Lung (tissue), 13 donors: Measurements from ENCODE around the gene POU1F1. TPM values are rescaled to one million over a fixed set of nuclear protein-coding genes. Genes with fewer than 3 reads are reported as not detected.

ENCODE experiments used
- ATAC-seq: fragments of 200-7000 bp; cut with Tn5 transposase; one replicate; pipeline ENCODE4 v1.9.1; 2020; ENCODE audit warnings: moderate number of reproducible peaks; ENCODE audit not compliant: insufficient read depth, low FRiP score
- DNase-seq, 3 donors: peaks; one replicate each; pipeline ENCODE4 v3.0.0-alpha.2; 2013 to 2017
- H3K27ac ChIP-seq, 2 donors: one replicate each; pipeline ENCODE4 v1.5.1; 2013; ENCODE audit warnings: mild to moderate bottlenecking in 2 of 2, moderate library complexity in 2 of 2, control low read depth in 1 of 2, inconsistent platforms in 1 of 2, low read depth in 1 of 2, low read length in 1 of 2
- H3K27me3 ChIP-seq, 3 donors: one replicate each; pipeline ENCODE4 v1.5.1; 2013; ENCODE audit warnings: low read length in 2 of 3; ENCODE audit not compliant: control insufficient read depth in 3 of 3, insufficient read depth in 3 of 3
- H3K36me3 ChIP-seq, 4 donors: one replicate each; pipeline ENCODE4 v1.5.1; 2013; ENCODE audit warnings: low read length in 4 of 4, mild to moderate bottlenecking in 1 of 4, moderate library complexity in 1 of 4; ENCODE audit not compliant: control insufficient read depth in 4 of 4, insufficient read depth in 4 of 4
- H3K4me1 ChIP-seq, 5 donors: one replicate each; pipeline ENCODE4 v1.5.1; 2013; ENCODE audit warnings: low read length in 5 of 5, mild to moderate bottlenecking in 2 of 5, moderate library complexity in 1 of 5; ENCODE audit not compliant: control insufficient read depth in 5 of 5, insufficient read depth in 5 of 5
- H3K4me3 ChIP-seq: one replicate; pipeline ENCODE4 v1.5.1; 2013; ENCODE audit warnings: mild to moderate bottlenecking, control low read depth, moderate library complexity
- H3K9ac ChIP-seq, 2 donors: one replicate each; pipeline ENCODE4 v1.5.1; 2013; ENCODE audit warnings: low read length in 2 of 2, control low read depth in 1 of 2; ENCODE audit not compliant: insufficient read depth in 1 of 2
- H3K9me3 ChIP-seq, 4 donors: one replicate each; pipeline ENCODE4 v1.5.1; 2013; ENCODE audit warnings: low read length in 3 of 4, mild to moderate bottlenecking in 1 of 4, moderate library complexity in 1 of 4; ENCODE audit not compliant: control insufficient read depth in 4 of 4, insufficient read depth in 3 of 4
- WGBS, 2 donors: extraction: QIAGEN DNeasy Blood & Tissue Kit; methylation state at CpG; one replicate each; pipeline ENCODE4 v1.1.7; 2013; 5-methylcytosine and 5-hydroxymethylcytosine counted together
- polyA plus RNA-seq, 2 donors: library from polyadenylated mRNA; stranded (reverse); fragments of 200-250 nt; gene quantifications; one replicate each; pipeline ENCODE4 v1.2.1, GENCODE V29; 2013
- small RNA-seq: library from RNA; depleted of rRNA; stranded (forward); fragments of <200 nt; gene quantifications from one replicate; pipeline ENCODE3, GENCODE V24; 2014; ENCODE audit warnings: low replicate concordance
- total RNA-seq, 2 donors: library from RNA; depleted of rRNA in 1 of 2; stranded (reverse); fragments of >200 nt in 1 of 2; gene quantifications; one replicate each; pipeline ENCODE4 v1.2.1, GENCODE V29; 2014 to 2021
- TF ChIP-seq, protein P1 (sequence below): IDR thresholded peaks from 2 replicates; pipeline ENCODE4 v1.5.1; 2012; ENCODE audit warnings: mild to moderate bottlenecking; ENCODE audit errors: control extremely low read depth, extremely low read depth
- donor health status: control.
- donor health status: control.
- donor health status: Bipolar disorder and iron deficiency.
- donor health status: healthy.
- donor health status: DM: yes; HTN: yes; CAD: no.

POU1F1 gene
- total and polyA plus RNA-seq, 4 donors, result not detected

DNA sequence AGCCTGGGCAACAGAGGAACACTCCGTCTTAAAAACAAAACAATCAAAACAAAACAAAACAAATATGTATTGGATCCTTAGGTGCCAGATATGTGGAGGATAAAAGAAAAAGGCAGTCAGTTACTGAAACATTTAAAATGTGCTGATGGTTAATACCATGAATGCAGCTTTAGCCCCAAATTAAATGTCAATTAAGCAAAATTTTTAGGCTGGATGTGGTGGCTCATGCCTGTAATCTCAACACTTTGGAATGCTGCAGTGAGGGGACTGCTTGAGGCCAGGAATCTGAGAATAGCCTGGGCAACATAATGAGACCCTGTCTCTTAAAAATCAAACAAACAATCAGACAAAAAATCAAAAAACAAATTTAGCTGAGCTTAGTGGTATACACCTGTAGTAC is 57.8 kb downstream of the POU1F1 start:
- Histone ChIP-seq H3K4me3 (no peak overlapping the region), H3K9me3 (no peaks in the 10 kb centered on the region), H3K27ac (no peak overlapping the region), H3K27me3 (peaks cover 0 to 3% (median 0%) of the 10 kb centered on the region in 3 donors), H3K36me3 (no peaks in the 10 kb centered on the region), H3K9ac (no peak overlapping the region), H3K4me1 (no peaks in the 10 kb centered on the region)
- no peak for DNase-seq
- WGBS, 2 donors, result 89 to 92% methylated on average over 1 of the region's 1 CpG
- TF ChIP-seq, protein P1, sequence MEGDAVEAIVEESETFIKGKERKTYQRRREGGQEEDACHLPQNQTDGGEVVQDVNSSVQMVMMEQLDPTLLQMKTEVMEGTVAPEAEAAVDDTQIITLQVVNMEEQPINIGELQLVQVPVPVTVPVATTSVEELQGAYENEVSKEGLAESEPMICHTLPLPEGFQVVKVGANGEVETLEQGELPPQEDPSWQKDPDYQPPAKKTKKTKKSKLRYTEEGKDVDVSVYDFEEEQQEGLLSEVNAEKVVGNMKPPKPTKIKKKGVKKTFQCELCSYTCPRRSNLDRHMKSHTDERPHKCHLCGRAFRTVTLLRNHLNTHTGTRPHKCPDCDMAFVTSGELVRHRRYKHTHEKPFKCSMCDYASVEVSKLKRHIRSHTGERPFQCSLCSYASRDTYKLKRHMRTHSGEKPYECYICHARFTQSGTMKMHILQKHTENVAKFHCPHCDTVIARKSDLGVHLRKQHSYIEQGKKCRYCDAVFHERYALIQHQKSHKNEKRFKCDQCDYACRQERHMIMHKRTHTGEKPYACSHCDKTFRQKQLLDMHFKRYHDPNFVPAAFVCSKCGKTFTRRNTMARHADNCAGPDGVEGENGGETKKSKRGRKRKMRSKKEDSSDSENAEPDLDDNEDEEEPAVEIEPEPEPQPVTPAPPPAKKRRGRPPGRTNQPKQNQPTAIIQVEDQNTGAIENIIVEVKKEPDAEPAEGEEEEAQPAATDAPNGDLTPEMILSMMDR, result no peak
- no peak for ATAC-seq

Small RNA genes lying within 50 kb of the gene (small RNA-seq; reads per million reads assigned to genes)
- not detected for gene MIR4795

Other genes starting within 250 kb of the POU1F1 start
- gene CHMP2B, start 49.3 kb downstream of the POU1F1 start, total RNA-seq, result 10 to 100 TPM; 40.9 to 45.1 TPM
- 10 to 100 TPM; 21.9 to 34.4 TPM for gene CHMP2B, start 49.3 kb downstream of the POU1F1 start, polyA plus RNA-seq